Left ventricle myocardium superior (tissue), 1 donor: Measurements from ENCODE around the gene SIAH1. TPM values are rescaled to one million over a fixed set of nuclear protein-coding genes. Genes with fewer than 3 reads are reported as not detected.
"Not testable (repeated sequence)": the region's sequence is repeated elsewhere in the genome, so short reads cannot be mapped to it uniquely, and the experiment has no call there.

ENCODE experiments used
- ATAC-seq: fragments of 200-7000 bp; cut with Tn5 transposase; one replicate; pipeline ENCODE4 v1.9.1; 2020; ENCODE audit warnings: mild to moderate bottlenecking, moderate library complexity
- DNase-seq: peaks from one replicate; pipeline ENCODE4 v3.0.0-alpha.2; 2020
- intact Hi-C: fragments of 100-400 bp; cut with micrococcal nuclease; formaldehyde crosslinking; loops from one replicate; pipeline ENCODE4 v1.11.0; 2022
- total RNA-seq: library from RNA; stranded (reverse); fragmentation: NEBNext Ultra II Directional; extraction: Animal tissue kit (Norgen Biotek cat#: 25700); gene quantifications from one replicate; pipeline ENCODE4 v1.2.1, GENCODE V29; 2021
- donor health status: DM: no; HTN: yes; CAD: no; lungs with severe emphysema.

Gene SIAH1
- total RNA-seq, 1 donor from 2014 or later, result 14.1 TPM

DNA sequence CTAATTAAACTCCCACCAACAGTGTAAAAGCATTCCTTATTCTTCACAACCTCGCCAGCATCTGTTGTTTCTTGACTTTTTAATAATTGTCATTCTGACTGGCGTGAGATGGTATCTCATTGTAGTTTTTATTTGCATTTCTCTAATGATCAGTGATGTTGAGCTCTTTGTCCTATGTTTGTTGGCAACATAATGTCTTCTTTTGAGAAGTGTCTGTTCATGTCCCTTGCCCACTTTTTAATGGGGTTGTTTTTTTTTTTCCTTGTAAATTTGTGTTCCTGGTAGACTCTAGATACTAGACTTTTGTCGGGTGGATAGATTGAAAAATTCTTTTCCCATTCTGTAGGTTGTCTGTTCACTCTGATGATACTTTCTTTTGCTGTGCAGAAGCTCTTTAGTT, 71.3 kb downstream of the SIAH1 start:
- intact Hi-C loops, ATAC-seq, DNase-seq: not testable (repeated sequence)

DNA sequence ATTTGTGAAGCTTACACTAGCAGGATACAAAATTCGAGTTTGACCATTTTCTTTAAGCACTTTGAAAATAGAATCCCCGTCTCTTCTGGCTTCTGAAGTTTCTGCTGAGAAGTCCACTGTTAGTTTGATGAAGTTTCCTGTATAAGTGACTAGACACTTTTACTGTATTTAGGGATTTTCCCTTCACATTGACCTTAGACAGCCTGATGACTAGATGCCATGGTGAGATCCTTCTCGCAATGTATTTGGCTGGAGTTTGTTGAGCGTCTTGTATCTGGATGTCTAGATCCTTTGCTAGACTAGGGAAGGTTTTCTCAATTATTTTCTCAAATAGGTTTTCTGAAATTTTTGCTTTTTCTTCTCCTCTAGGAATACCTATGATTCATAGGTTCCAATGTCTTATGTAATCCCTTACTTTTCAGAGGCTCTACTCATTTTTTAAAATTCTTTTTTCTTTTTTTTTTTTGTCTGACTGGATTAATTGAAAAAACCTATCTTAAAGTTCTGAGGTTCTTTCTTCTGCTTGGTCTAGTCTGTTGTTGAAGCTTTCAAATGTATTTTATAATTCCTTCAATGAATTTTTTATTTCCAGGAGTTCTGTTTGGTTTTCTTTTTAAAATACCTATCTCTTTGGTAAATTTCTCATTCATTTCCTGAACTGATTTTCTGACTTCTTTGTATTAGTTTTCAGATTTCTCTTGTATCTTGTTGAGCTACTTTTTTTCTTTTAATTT, 74.1 kb downstream of the SIAH1 start:
- ATAC-seq (no peak), DNase-seq (no peak)
- intact Hi-C loops, result no loop called here

Other genes starting within 250 kb of the SIAH1 start
- not detected for gene ABCC12, start 229.4 kb downstream of the SIAH1 start, total RNA-seq
- gene LONP2, start 141.1 kb downstream of the SIAH1 start, total RNA-seq, result 74.2 TPM
- not detected for gene ABCC11, start 137.9 kb downstream of the SIAH1 start, total RNA-seq
- gene N4BP1, start 224.8 kb upstream of the SIAH1 start, total RNA-seq, result 22.5 TPM